GM12801 (cell line): ENCODE measurements around the gene IL5.

ENCODE experiments used
- TF ChIP-seq, protein P1 (sequence below): IDR thresholded peaks from one replicate; pipeline ENCODE4 v1.5.1; 2011; ENCODE audit warnings: control low read depth; ENCODE audit not compliant: insufficient read length; ENCODE audit errors: extremely low read depth

Gene IL5

DNA sequence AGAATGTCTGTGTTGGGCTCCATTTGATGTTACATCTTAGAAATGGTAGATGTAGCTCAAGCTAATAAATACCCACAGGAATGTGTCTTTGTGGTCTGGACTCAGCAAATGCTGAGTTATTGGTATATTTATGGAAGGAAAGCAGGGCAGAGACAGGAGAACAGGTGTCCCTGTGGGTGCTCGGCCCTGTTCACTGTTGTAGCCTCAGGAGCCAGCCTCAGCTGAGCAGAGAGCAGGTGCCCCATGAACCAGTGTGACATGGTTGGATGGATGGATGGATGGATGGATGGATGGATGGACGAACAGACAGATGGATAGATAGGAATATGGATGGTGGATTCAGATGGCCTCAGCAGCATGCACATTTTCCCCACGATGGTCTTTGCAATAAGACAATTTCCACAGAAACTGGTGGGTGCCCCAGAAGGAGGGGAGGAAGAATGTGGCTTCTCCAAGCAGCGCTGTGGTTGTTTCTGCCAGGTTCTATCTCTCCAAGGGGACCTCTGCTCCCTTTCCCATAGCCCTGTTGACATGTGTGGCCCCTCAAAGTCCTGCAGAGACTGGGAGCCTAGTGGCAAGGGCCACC lies 44.5 kb downstream of the IL5 start:
- TF ChIP-seq, protein P1, sequence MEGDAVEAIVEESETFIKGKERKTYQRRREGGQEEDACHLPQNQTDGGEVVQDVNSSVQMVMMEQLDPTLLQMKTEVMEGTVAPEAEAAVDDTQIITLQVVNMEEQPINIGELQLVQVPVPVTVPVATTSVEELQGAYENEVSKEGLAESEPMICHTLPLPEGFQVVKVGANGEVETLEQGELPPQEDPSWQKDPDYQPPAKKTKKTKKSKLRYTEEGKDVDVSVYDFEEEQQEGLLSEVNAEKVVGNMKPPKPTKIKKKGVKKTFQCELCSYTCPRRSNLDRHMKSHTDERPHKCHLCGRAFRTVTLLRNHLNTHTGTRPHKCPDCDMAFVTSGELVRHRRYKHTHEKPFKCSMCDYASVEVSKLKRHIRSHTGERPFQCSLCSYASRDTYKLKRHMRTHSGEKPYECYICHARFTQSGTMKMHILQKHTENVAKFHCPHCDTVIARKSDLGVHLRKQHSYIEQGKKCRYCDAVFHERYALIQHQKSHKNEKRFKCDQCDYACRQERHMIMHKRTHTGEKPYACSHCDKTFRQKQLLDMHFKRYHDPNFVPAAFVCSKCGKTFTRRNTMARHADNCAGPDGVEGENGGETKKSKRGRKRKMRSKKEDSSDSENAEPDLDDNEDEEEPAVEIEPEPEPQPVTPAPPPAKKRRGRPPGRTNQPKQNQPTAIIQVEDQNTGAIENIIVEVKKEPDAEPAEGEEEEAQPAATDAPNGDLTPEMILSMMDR = no peak

DNA sequence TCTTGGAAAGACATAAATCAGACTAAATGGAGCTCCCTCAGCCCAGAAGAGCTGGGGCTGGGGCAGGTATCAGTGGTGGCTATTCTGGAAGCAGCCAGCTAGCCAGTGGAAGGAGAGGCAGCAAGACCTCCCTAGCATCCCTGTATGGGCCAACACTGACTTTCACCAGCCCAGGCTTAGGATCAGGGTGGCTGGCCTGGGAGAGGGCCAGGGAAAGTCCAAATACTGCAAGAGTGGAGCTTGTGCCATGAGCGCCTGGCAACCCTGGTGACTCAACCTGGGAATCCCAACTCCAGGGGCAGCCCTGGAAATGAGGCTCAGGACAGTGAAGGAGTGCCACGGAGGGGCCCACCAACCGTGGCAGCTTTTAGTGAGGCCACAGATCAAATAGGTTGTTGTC lies 45.2 kb downstream of the IL5 start:
- TF ChIP-seq, protein P1 = no peak

DNA sequence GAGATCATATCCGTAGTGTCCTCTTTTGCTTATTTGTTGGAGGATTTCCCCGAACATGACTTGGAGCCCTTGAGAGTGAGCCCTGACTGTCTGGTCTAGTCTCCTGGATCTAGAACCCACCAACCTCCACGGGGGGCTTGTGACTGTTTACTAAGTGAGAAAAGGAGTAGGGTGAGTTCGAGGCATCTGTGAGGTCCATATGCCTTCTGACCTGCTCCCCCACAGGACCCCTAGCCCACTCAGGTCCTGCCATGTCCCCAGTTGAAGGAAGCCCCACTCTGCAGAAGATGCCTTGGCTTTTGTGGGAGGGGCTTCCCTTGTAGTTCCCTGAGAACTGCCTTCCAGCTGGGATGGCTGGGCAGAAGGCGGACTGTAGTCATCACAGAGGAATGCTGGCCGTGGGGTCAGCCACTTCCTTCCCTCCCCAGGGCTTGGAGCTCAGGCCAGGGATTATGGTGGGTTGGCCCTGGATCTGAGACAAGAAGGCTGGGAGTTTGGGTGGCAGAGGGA lies 45.8 kb downstream of the IL5 start:
- TF ChIP-seq, protein P1 = no peak

DNA sequence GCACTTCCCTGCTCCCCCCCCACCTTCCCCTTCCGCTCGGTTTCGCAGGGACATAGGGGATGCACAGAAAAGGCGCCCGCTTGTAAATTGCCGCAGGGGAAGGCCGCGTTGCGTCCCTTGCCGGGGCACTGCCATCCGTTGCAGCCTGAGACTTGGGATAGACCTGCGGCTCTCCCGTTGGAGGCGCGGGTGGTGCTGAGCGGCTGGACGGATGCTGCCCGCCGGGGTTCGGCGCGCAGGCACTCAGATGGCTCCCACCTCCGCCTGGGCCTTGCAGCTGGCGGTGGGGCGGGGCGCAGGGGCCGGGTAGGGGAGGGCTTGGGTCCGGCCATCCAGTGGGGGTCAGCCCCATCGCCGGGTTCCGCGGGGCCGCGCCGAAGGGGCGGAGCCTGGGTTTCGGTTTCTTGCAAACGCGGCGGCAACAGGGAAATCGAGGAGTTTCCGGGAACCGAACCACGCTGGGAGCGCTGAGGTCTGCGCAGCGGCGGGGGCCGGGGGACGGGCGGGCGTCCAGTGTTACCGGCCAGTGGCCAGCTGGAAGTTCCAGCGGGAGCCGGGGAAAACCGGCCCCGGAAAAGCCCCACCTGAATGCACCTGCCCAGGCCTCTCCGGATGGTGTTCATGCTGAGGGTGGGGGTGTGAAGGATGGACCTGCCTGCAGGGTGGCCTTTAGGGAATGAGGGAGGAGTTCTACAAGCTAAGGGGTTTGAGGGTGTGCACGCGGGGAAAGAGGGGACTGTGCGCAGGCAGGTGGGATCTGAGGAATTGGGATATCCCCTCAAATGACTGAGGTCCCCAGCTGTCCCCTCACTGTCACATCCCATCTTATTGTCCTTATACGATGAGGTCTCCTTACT lies 46.5 kb downstream of the IL5 start:
- TF ChIP-seq, protein P1 = no peak

DNA sequence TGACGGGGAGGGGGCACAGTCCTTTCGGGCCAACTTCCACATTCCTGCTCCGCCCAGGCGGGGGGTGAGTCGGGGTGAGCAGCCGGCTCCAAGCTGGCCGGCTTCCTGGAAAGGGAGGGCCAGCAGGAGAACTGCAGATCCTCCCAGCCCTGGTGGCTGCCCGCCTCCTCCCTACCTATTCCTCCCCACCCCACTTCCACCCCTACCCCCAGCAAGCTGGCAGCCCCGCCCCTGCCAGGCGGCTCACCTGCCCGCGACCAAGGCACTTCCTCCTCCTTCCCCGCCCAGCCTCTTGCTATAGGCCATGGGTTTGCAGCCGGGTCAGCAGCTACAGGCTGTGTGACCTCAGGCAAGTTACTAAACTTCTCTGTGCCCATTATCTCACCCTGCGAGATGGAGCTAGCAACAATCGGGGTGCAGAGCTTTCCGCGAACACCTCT lies 47.1 kb downstream of the IL5 start:
- TF ChIP-seq, protein P1 = no peak

DNA sequence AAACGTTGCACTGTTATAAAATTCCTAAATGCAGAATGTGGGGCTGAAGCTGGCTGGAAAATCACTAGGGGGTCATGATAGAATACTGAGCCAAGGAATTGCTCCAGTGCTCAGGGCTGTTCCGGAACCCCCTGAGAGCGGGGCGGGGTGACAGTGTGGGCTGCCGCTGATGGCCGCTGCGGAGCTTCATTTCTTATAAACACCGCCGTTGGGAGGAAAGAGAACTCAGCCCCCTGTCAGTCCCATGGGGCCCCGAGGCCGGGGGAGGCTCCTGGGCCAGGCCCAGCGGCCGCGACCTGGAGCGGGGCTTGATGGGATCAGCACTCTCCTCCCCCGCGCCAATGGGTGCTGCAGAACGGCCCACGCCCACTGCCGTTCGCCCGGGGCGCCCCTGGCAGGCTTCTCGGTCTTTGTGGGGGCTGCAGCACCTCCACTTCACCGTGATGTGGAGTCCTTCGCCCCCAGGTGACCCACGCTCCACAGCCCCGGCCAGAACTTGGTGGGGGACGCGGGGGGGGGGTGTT lies 47.6 kb downstream of the IL5 start:
- TF ChIP-seq, protein P1 = no peak

DNA sequence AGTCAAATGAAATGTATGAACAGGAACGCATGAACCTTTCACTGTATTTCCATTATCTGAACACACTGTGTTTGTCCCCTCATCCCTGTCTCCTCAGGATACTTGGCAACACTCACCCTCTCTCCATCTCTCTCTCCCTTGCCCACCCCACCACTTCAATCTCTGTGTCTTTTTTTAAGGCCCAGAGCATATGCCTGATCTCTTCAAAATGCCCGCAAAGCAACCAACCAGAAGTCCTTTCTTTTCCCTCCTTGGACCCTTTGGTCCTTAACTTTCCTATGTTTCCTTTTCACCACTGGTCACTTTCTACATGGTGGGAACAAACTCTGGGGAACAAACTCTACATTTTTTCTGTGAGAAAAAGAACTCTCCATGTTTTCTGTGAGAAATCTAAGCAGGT lies 49.5 kb downstream of the IL5 start:
- TF ChIP-seq, protein P1 = no peak
